Natural killer cell treated with Interleukin-12 subunit alpha and Interleukin-12 subunit beta and Interleukin-15 and Interleukin-18, amount 100 ng/mL, for 72 hours (primary cell): ENCODE measurements around the gene YPEL3. TPM values are rescaled to one million over a fixed set of nuclear protein-coding genes. Genes with fewer than 3 reads are reported as not detected.

ENCODE experiments used
- ATAC-seq, 2 donors: fragments of 150-1000 bp; cut with Tn5 transposase in 1 of 2; sonication (Bioruptor Pico), chemical (Tn5 transposase) in 1 of 2; 2 replicates each; pipeline ENCODE4 v1.10.0; 2021
- DNase-seq: peaks from one replicate; pipeline ENCODE4 v3.0.0; 2022; ENCODE audit warnings: low spot score
- H3K27ac Mint-ChIP-seq, 2 donors: 1 replicate in 1 of 2; 2 replicates in 1 of 2; pipeline ENCODE4 v1.8.0; 2022; ENCODE audit warnings: mixed read lengths in 2 of 2, mild to moderate bottlenecking in 1 of 2, moderate library complexity in 1 of 2
- H3K27me3 Mint-ChIP-seq, 2 donors: 1 replicate in 1 of 2; 2 replicates in 1 of 2; pipeline ENCODE4 v1.8.0; 2022; ENCODE audit warnings: mixed read lengths in 2 of 2
- H3K36me3 Mint-ChIP-seq: one replicate; pipeline ENCODE4 v1.8.0; 2022; ENCODE audit warnings: mixed read lengths
- H3K4me1 Mint-ChIP-seq, 2 donors: 1 replicate in 1 of 2; 2 replicates in 1 of 2; pipeline ENCODE4 v1.8.0; 2022; ENCODE audit warnings: low read depth in 2 of 2, mixed read lengths in 2 of 2, mild to moderate bottlenecking in 1 of 2
- H3K4me3 Mint-ChIP-seq: one replicate; pipeline ENCODE4 v1.8.0; 2022; ENCODE audit warnings: mixed read lengths
- H3K9me3 Mint-ChIP-seq: 2 replicates; pipeline ENCODE4 v1.8.0; 2022; ENCODE audit warnings: mixed read lengths
- total RNA-seq, 2 donors: library from RNA; stranded (reverse); gene quantifications; one replicate each; pipeline ENCODE4 v1.2.3, GENCODE V29; 2022

Gene YPEL3
- total RNA-seq, 2 donors from 2014 or later = 21.1 to 25.8 TPM

- ATAC-seq (no peak), DNase-seq (no peak)
- peak overlapping the region in 1 of 2 donors; percentile 27 for H3K27ac Mint-ChIP-seq
- H3K27me3 Mint-ChIP-seq = no peaks in the 10 kb centered on the region
- no peaks in the 10 kb centered on the region for H3K9me3 Mint-ChIP-seq
- peaks cover 20 to 46% of the 10 kb centered on the region in 2 donors for H3K4me1 Mint-ChIP-seq
- H3K4me3 Mint-ChIP-seq = no peak overlapping the region
- H3K36me3 Mint-ChIP-seq = peaks cover 16% of the 10 kb centered on the region
Observed at GRCh38 chr16:30079480-30079879, 16.5 kb downstream of the YPEL3 start.

DNA sequence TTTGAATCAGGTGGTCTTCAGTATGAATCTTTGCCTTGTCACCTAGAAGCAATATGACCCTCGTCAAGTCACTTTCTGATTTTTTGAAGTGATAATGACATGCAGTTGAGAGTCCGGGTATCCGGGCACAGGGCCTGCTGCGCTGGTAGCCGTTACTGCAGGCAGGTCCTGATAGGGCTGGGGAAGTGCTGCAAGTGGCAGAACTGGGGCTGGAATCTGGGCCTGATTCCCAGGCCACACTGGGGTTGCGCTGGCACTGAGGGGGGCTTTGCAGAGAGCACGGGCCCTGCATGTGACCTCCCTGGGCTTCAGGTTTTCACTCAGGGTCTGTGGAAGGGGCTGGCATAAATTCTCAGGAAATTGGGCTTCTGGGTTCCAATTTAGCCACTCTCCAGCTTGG lies 17.3 kb downstream of the YPEL3 start:
- DNase-seq = no peak
- Mint-ChIP-seq H3K36me3 (peaks cover 16% of the 10 kb centered on the region), H3K27me3 (no peaks in the 10 kb centered on the region), H3K27ac (peak overlapping the region in 1 of 2 donors; percentile 27), H3K4me1 (peaks cover 20 to 43% of the 10 kb centered on the region in 2 donors), H3K4me3 (no peak overlapping the region), H3K9me3 (no peaks in the 10 kb centered on the region)
- ATAC-seq = no peak

DNA sequence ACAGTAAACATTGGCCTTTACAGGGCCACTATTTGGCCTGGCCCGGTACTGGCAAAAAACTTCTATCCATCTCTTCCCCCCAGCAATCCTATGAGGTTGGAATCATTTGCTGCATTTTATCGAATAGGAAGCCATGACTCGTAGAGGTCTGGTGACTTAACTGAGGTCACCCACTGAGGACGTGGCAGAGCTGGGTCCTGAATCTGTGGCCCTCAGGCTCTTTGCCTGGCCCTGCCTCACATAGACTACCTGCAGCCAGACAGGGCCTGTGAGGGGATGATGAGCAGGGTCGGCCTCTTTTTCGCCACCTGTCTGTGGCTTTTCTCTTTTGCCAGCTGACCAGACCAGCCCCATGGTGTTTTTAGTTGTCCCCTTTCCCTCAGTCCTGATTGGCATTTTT lies 18.4 kb downstream of the YPEL3 start:
- Mint-ChIP-seq H3K4me3 (peak overlapping the region; percentile 97), H3K27me3 (no peaks in the 10 kb centered on the region), H3K4me1 (peaks cover 20 to 43% of the 10 kb centered on the region in 2 donors), H3K9me3 (no peaks in the 10 kb centered on the region), H3K27ac (peak overlapping the region; percentile 92 to 94), H3K36me3 (peaks cover 16% of the 10 kb centered on the region)
- ATAC-seq (no peak), DNase-seq (no peak)

DNA sequence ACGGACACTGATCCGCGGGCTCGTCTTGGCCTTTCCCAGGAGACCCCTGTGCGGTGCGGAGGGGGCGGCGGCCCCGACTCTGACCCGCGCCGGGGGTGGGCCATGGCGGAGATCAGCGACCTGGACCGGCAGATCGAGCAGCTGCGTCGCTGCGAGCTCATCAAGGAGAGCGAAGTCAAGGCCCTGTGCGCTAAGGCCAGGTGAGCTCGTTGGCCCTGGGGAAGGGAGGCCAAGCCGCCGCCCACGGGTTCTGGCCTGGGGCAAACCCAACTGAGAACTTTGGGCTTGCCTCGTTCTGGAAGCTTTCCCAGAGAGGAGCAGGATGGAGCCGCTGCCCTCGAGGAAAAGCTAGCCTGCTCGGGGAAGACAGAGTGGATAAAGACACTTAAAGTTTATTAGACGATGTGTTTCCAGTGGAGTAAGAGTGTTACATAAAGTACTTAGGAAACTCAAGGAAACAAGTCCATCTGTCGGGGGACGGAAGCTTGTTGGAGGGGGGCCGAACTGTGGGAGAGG lies 19.7 kb downstream of the YPEL3 start:
- H3K27me3 Mint-ChIP-seq = no peaks in the 10 kb centered on the region
- peak; percentile 52 to 54 for ATAC-seq
- no peak for DNase-seq
- H3K9me3 Mint-ChIP-seq = no peaks in the 10 kb centered on the region
- H3K36me3 Mint-ChIP-seq = peaks cover 15% of the 10 kb centered on the region
- peak overlapping the region; percentile 92 to 94 for H3K27ac Mint-ChIP-seq
- peak overlapping the region; percentile 97 for H3K4me3 Mint-ChIP-seq
- H3K4me1 Mint-ChIP-seq = peaks cover 20 to 38% of the 10 kb centered on the region in 2 donors

- Mint-ChIP-seq H3K36me3 (peaks cover 15% of the 10 kb centered on the region), H3K27me3 (no peaks in the 10 kb centered on the region), H3K9me3 (no peaks in the 10 kb centered on the region), H3K4me1 (peaks cover 20 to 38% of the 10 kb centered on the region in 2 donors), H3K4me3 (peak within 1 kb of the TSS; percentile 97), H3K27ac (peak within 1 kb of the TSS; percentile 92 to 94)
- ATAC-seq (peak; percentile 93 to 96), DNase-seq (peak; percentile 94)
Observed at GRCh38 chr16:30075503-30076275, 20.3 kb downstream of the YPEL3 start, which contains the start of gene PPP4C. Gene PPP4C, plus strand, starts transcription at chr16:30075994. Its CDS starts 384 bp downstream, at chr16:30076378.

GRCh38 chr16:30070490-30070889 lies 25.5 kb downstream of the YPEL3 start:
- DNase-seq = no peak
- peaks cover 15% of the 10 kb centered on the region for H3K36me3 Mint-ChIP-seq
- no peak overlapping the region for H3K27ac Mint-ChIP-seq
- ATAC-seq = no peak
- H3K4me3 Mint-ChIP-seq = no peak overlapping the region
- H3K4me1 Mint-ChIP-seq = peaks cover 15 to 34% of the 10 kb centered on the region in 2 donors
- H3K9me3 Mint-ChIP-seq = no peaks in the 10 kb centered on the region
- H3K27me3 Mint-ChIP-seq = no peaks in the 10 kb centered on the region

DNA sequence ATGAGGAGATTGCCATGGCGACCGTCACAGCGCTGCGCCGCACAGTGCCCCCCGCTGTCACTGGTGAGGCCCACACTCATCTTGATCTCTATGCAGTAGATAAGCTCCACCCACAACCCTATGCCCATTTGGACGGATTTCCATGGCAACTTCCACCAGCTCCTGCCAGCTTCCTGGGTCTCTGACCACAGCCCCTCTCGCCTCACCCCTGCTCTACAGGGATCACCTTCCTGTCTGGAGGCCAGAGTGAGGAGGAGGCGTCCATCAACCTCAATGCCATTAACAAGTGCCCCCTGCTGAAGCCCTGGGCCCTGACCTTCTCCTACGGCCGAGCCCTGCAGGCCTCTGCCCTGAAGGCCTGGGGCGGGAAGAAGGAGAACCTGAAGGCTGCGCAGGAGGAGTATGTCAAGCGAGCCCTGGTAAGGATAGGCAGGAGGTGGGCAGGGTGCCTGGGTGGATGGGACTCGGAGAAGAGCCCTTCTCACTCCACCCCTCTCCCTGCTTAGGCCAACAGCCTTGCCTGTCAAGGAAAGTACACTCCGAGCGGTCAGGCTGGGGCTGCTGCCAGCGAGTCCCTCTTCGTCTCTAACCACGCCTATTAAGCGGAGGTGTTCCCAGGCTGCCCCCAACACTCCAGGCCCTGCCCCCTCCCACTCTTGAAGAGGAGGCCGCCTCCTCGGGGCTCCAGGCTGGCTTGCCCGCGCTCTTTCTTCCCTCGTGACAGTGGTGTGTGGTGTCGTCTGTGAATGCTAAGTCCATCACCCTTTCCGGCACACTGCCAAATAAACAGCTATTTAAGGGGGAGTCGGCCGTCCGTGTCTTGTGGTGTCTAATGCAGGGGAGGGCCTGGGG lies 26.2 kb downstream of the YPEL3 start:
- H3K9me3 Mint-ChIP-seq = no peaks in the 10 kb centered on the region
- H3K36me3 Mint-ChIP-seq = peaks cover 15% of the 10 kb centered on the region
- H3K27me3 Mint-ChIP-seq = no peaks in the 10 kb centered on the region
- H3K4me3 Mint-ChIP-seq = no peak overlapping the region
- ATAC-seq (no peak), DNase-seq (no peak)
- peaks cover 15 to 31% of the 10 kb centered on the region in 2 donors for H3K4me1 Mint-ChIP-seq
- H3K27ac Mint-ChIP-seq = peak overlapping the region in 1 of 2 donors; percentile 43

DNA sequence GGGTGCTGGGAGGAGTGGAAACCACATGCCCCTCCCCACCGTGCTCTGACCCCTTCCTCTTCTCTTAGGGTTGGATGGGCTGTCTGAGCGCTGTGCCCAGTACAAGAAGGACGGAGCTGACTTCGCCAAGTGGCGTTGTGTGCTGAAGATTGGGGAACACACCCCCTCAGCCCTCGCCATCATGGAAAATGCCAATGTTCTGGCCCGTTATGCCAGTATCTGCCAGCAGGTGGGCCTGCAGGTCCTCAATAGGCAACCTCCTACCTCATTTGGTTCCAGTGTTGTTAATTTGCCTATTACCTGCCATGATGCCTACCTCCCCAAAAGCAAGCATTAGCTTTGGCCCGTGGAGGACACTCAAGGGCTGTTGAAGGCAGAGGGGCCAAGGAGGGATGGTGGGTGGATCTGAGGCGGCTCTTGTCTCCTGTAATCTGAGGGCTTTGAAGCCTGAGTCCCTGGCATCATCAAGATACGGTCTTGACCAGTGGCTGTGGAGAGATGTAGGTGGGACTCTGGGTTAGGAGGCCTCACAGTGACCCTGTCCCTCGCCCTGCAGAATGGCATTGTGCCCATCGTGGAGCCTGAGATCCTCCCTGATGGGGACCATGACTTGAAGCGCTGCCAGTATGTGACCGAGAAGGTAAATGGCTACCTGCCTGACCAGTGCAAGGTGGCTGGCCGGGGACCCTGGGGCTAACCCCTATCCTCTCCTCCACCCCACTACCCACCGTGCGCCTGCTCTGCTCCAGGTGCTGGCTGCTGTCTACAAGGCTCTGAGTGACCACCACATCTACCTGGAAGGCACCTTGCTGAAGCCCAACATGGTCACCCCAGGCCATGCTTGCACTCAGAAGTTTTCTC lies 27.0 kb downstream of the YPEL3 start:
- H3K36me3 Mint-ChIP-seq = peaks cover 15% of the 10 kb centered on the region
- DNase-seq = no peak
- H3K27ac Mint-ChIP-seq = peak overlapping the region in 1 of 2 donors; percentile 66
- H3K4me1 Mint-ChIP-seq = peaks cover 20 to 32% of the 10 kb centered on the region in 2 donors
- no peaks in the 10 kb centered on the region for H3K9me3 Mint-ChIP-seq
- no peak overlapping the region for H3K4me3 Mint-ChIP-seq
- no peaks in the 10 kb centered on the region for H3K27me3 Mint-ChIP-seq
- ATAC-seq = no peak

- no peaks in the 10 kb centered on the region for H3K27me3 Mint-ChIP-seq
- no peak overlapping the region for H3K4me3 Mint-ChIP-seq
- peaks cover 25 to 38% of the 10 kb centered on the region in 2 donors for H3K4me1 Mint-ChIP-seq
- H3K9me3 Mint-ChIP-seq = no peaks in the 10 kb centered on the region
- H3K36me3 Mint-ChIP-seq = peaks cover 15% of the 10 kb centered on the region
- ATAC-seq = no peak
- DNase-seq = no peak
- H3K27ac Mint-ChIP-seq = peak overlapping the region in 1 of 2 donors; percentile 66
Observed at GRCh38 chr16:30068333-30068732, 27.7 kb downstream of the YPEL3 start.

- DNase-seq (no peak), ATAC-seq (no peak)
- Mint-ChIP-seq H3K27me3 (no peaks in the 10 kb centered on the region), H3K4me3 (peak overlapping the region; percentile 97), H3K9me3 (no peaks in the 10 kb centered on the region), H3K36me3 (peaks cover 15% of the 10 kb centered on the region), H3K27ac (peak overlapping the region; percentile 98), H3K4me1 (peaks cover 25 to 38% of the 10 kb centered on the region in 2 donors)
Observed at GRCh38 chr16:30067584-30067916, 28.5 kb downstream of the YPEL3 start.

DNA sequence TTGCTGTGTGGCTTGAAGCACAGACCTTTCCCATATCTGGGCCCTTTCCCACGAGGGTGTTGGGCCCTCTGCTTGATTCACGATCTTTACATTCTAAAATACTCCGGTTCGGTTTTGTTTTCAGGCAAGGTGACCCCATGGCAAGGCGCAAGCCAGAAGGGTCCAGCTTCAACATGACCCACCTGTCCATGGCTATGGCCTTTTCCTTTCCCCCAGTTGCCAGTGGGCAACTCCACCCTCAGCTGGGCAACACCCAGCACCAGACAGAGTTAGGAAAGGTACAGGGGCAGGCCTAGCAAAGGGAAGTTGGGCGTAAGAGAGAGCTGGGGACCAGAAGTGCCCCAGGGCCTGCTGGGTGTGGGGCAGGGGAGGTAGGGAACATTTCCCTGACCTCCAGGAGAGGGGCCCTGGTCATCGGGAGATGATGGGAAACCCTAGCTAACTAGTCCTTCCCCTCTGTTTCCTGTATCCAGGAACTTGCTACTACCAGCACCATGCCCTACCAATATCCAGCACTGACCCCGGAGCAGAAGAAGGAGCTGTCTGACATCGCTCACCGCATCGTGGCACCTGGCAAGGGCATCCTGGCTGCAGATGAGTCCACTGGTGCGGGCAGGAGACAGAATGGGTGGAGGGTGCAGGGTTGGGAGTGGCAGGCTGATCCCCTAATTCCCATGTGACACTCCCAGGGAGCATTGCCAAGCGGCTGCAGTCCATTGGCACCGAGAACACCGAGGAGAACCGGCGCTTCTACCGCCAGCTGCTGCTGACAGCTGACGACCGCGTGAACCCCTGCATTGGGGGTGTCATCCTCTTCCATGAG lies 29.0 kb downstream of the YPEL3 start:
- H3K4me1 Mint-ChIP-seq = peaks cover 25 to 35% of the 10 kb centered on the region in 2 donors
- peak overlapping the region; percentile 98 for H3K27ac Mint-ChIP-seq
- H3K9me3 Mint-ChIP-seq = no peaks in the 10 kb centered on the region
- peak overlapping the region; percentile 97 for H3K4me3 Mint-ChIP-seq
- H3K36me3 Mint-ChIP-seq = peaks cover 12% of the 10 kb centered on the region
- no peak for ATAC-seq
- H3K27me3 Mint-ChIP-seq = no peaks in the 10 kb centered on the region
- DNase-seq = no peak

DNA sequence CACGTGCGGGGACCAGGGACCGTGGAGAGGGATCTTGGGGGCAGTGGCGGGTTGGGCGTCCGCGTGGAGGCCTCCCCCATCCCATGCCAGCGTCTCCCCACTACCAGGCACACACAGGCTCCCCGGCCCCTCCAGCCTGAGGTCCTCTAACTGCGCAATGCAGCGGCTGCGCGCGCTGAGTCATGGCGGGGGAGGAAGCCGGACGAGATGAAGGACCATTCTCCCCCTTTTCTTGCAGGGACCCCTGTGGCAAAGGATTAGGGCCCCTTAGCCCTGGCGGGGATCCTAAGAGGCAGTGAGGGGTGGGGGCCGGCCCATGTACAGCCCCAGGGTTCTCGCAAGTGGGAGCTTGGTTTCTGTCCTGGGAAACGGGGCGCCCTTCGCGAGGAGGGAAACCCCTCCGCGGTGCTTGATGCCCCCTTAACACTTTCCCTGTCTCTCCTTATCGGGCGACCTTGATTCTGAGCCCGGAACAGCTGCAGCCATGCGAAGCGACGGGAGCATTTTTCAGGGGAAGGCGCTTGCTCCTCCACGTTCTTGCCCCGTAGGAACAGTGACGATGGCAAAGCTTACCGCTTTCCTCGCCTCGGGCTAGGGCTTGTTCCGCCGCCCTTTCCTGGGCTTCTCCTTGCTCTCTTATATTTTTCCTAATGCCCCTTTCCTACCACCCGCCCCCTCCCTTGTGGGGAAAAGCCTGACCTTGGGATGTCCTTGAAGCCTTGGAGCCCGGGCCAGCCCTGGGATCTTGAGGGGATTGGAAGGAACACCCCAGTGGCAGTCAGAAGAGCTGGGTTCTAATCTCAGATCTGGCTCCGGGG lies 29.9 kb downstream of the YPEL3 start:
- H3K9me3 Mint-ChIP-seq = no peaks in the 10 kb centered on the region
- peak; percentile 73 for DNase-seq
- peak overlapping the region; percentile 98 for H3K27ac Mint-ChIP-seq

More for the DNA sequence above, 29.9 kb downstream of the YPEL3 start:
- Mint-ChIP-seq H3K4me1 (peaks cover 25 to 35% of the 10 kb centered on the region in 2 donors), H3K36me3 (peaks cover 10% of the 10 kb centered on the region), H3K27me3 (no peaks in the 10 kb centered on the region), H3K4me3 (peak overlapping the region; percentile 97)
- peak; percentile 1 to 19 for ATAC-seq
